Nephron (organoid): ENCODE data around the gene RNF130.

Source experiments
- H3K27ac Mint-ChIP-seq, 3 experiments: 2 replicates each; pipeline ENCODE4 v1.8.0; 2020; ENCODE audit warnings: mixed read lengths in 3 of 3, mild to moderate bottlenecking in 2 of 3, moderate library complexity in 1 of 3
- H3K27me3 Mint-ChIP-seq: 2 replicates; pipeline ENCODE4 v1.8.0; 2021; ENCODE audit warnings: low read depth, mild to moderate bottlenecking, moderate library complexity, mixed read lengths
- H3K36me3 Mint-ChIP-seq: 2 replicates; pipeline ENCODE4 v1.8.0; 2020; ENCODE audit warnings: low read depth, mixed read lengths
- H3K4me1 Mint-ChIP-seq: 2 replicates; pipeline ENCODE4 v1.8.0; 2020; ENCODE audit warnings: mixed read lengths
- H3K4me3 Mint-ChIP-seq, 3 experiments: 2 replicates each; pipeline ENCODE4 v1.8.0; 2020; ENCODE audit warnings: mild to moderate bottlenecking in 3 of 3, mixed read lengths in 3 of 3, moderate library complexity in 2 of 3
- H3K9me3 Mint-ChIP-seq: 2 replicates; pipeline ENCODE4 v1.8.0; 2020; ENCODE audit warnings: mixed read lengths
- TF ChIP-seq, protein P1 (sequence below), 3 experiments: fragments of 200-600 bp; sonication (generic); IDR thresholded peaks; one replicate each; pipeline ENCODE4 v1.5.0; 2021; ENCODE audit warnings: antibody characterized with exemption in 3 of 3; ENCODE audit not compliant: unreplicated experiment in 3 of 3

RNF130 gene

DNA sequence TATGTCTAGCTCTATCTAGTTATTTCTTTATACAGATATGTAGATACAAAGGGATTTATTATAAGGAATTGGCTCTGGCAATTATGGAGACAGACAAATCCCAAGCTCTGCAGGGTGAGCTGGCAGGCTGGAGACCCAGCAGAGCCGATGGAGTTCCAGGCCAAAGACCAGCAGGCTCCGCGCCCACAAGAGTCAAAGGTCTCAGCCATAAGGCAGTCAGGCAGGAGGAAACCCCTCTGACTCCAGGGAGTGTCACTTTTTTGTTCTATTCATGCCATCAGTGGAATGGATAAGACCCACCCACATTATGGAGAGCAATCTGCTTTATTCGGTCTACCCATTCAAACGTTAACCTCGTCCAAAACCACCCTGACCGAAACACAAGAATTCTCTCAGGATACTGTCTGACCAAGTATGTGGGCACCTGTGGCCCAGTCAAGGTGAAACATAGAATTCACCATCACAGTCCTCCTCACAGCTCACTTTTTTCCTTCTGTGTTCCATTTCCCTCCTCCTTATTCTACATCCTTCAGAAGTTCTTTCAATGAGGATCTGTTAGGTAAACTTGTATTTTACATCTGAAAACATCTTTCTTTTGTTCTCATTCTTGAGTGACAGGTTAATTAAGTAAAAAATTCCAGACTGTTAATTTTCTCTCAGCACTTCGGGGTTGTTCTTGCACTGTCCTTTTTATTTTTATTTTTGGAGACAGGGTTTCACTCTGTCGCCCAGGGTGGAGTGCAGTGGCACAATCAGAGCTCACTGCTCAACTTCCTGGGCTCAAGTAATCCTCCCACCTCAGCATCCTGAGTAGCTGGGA lies 21.2 kb downstream of the RNF130 start:
- peaks cover 48% of the 10 kb centered on the region for H3K4me1 Mint-ChIP-seq
- H3K27me3 Mint-ChIP-seq, result no peaks in the 10 kb centered on the region
- peaks cover 3% of the 10 kb centered on the region for H3K9me3 Mint-ChIP-seq
- TF ChIP-seq, protein P1, sequence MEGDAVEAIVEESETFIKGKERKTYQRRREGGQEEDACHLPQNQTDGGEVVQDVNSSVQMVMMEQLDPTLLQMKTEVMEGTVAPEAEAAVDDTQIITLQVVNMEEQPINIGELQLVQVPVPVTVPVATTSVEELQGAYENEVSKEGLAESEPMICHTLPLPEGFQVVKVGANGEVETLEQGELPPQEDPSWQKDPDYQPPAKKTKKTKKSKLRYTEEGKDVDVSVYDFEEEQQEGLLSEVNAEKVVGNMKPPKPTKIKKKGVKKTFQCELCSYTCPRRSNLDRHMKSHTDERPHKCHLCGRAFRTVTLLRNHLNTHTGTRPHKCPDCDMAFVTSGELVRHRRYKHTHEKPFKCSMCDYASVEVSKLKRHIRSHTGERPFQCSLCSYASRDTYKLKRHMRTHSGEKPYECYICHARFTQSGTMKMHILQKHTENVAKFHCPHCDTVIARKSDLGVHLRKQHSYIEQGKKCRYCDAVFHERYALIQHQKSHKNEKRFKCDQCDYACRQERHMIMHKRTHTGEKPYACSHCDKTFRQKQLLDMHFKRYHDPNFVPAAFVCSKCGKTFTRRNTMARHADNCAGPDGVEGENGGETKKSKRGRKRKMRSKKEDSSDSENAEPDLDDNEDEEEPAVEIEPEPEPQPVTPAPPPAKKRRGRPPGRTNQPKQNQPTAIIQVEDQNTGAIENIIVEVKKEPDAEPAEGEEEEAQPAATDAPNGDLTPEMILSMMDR (IDR thresholded peaks at IDR 0.05; ENCODE audit: unreplicated experiment in 3 of 3), result no peak
- no peak overlapping the region for H3K27ac Mint-ChIP-seq
- H3K4me3 Mint-ChIP-seq, result no peak overlapping the region
- H3K36me3 Mint-ChIP-seq, result peaks cover 29% of the 10 kb centered on the region

DNA sequence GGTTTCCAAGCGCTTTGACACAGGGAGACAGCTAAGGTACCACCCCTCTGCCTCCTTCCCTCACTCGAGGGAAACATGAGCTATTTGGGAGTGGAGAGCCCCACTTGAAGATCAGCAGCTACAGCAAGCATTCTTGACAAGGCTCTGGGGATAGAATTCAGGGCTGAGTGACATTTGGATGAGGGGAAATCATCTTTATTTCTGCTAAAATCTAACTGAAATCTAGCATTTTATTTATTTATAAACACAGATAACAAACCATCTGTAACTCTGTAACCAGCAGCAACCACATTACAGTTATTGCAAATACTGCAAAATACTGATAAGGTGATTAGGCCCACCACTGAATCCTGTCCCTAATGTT lies 22.4 kb downstream of the RNF130 start:
- H3K4me1 Mint-ChIP-seq, result peaks cover 44% of the 10 kb centered on the region
- H3K36me3 Mint-ChIP-seq, result peaks cover 37% of the 10 kb centered on the region
- TF ChIP-seq, protein P1 (IDR thresholded peaks at IDR 0.05; ENCODE audit: unreplicated experiment in 3 of 3), result no peak
- H3K4me3 Mint-ChIP-seq, result no peak overlapping the region
- peak overlapping the region in 2 of 3 experiments; percentile 8 to 23 for H3K27ac Mint-ChIP-seq
- H3K9me3 Mint-ChIP-seq, result peaks cover 8% of the 10 kb centered on the region
- H3K27me3 Mint-ChIP-seq, result no peaks in the 10 kb centered on the region

DNA sequence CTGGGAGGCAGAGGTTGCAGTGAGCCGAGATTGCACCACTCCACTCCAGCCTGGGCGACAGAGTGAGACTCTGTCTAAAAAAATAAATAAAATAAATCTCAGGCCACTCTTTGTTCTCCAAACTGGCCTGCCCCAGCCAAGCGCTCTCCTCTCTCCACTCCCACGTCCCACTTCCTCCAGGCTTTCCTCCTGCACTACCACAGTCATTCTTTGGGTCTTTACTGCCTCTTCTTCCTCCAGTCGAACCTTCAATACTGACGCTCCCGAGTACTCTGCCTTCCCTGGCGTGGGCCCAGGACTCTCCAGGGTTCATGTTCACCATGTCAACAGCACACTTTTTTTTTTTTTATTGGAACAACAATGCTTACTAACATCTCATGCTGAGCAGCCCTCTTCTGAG lies 23.9 kb downstream of the RNF130 start:
- TF ChIP-seq, protein P1 (IDR thresholded peaks at IDR 0.05; ENCODE audit: unreplicated experiment in 3 of 3), result no peak
- Mint-ChIP-seq H3K9me3 (peaks cover 8% of the 10 kb centered on the region), H3K4me1 (peaks cover 36% of the 10 kb centered on the region), H3K27ac (peak overlapping the region in 1 of 3 experiments; percentile 4), H3K27me3 (no peaks in the 10 kb centered on the region), H3K4me3 (no peak overlapping the region), H3K36me3 (peaks cover 43% of the 10 kb centered on the region)

DNA sequence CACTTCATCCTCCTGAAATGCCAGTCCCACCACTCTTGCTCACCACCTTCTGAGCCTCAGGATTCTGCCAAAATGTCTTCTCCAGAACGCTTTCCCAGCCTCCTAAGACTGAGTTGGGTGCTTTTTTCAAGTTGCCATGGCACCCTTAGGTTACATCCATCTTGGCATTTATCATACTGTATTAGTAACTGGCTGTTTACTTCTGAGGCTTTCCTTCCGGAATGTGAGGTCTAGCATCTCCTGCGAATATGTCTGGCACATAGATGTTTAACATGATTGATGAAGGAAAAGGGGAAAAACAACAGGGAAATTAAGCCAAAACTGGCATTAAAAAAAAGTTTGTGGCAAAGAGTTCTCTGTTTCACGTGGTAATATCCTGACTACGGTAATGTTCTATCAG lies 24.9 kb downstream of the RNF130 start:
- TF ChIP-seq, protein P1 (IDR thresholded peaks at IDR 0.05; ENCODE audit: unreplicated experiment in 3 of 3), result no peak
- H3K36me3 Mint-ChIP-seq, result peaks cover 39% of the 10 kb centered on the region
- peaks cover 27% of the 10 kb centered on the region for H3K4me1 Mint-ChIP-seq
- no peak overlapping the region for H3K4me3 Mint-ChIP-seq
- no peak overlapping the region for H3K27ac Mint-ChIP-seq
- H3K27me3 Mint-ChIP-seq, result no peaks in the 10 kb centered on the region
- peaks cover 8% of the 10 kb centered on the region for H3K9me3 Mint-ChIP-seq

DNA sequence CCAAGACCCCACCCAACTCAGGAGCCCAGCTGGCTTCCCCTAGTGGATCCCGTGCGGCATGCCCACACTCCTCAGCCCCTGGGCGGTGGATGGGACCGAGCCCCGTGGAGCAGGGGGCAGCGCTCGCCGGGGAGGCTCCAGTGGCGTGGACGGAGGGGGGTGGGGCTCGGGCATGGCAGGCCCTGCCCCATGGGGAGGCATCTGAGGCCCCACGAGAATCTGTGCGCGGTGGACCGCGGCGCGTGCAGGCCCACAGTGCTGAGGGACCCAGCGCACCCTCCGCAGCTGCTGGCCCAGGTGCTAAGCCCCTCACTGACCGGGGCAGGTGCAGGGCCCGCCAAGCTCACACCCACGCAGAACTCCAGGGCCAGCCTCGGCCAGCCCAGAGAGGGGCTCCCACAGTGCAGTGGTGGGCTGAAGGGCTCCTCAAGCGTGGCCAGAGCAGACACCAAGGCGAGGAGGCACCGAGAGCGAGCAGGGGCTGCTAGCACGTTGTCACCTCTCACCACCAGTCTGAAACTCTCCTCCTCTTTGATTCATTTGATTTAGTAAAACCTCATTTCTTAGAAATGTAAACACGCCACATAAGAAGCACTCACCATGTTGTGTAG lies 25.6 kb downstream of the RNF130 start:
- H3K27ac Mint-ChIP-seq, result no peak overlapping the region
- peaks cover 46% of the 10 kb centered on the region for H3K36me3 Mint-ChIP-seq
- no peaks in the 10 kb centered on the region for H3K27me3 Mint-ChIP-seq
- TF ChIP-seq, protein P1 (IDR thresholded peaks at IDR 0.05; ENCODE audit: unreplicated experiment in 3 of 3), result no peak
- no peak overlapping the region for H3K4me3 Mint-ChIP-seq
- H3K4me1 Mint-ChIP-seq, result peaks cover 27% of the 10 kb centered on the region
- H3K9me3 Mint-ChIP-seq, result peaks cover 8% of the 10 kb centered on the region
